GM19468 (cell line): ENCODE results near the gene FFAR1.

Source experiments
- ATAC-seq: cut with Tn5 transposase; IDR thresholded peaks from one replicate; pipeline ENCODE4 v1.9.1; 2021; ENCODE audit warnings: mild to moderate bottlenecking, moderate library complexity, moderate number of reproducible peaks; ENCODE audit not compliant: unreplicated experiment; ENCODE audit errors: extremely low read depth

FFAR1 gene

GRCh38 chr19:35340431-35340830 is 7.3 kb upstream of the FFAR1 start:
- ATAC-seq, result no peak

- no peak for ATAC-seq
These were observed 6.7 kb upstream of the FFAR1 start for GRCh38 chr19:35341006-35341405.

- no peak for ATAC-seq
These were observed 6.0 kb upstream of the FFAR1 start for GRCh38 chr19:35341565-35342225.

GRCh38 chr19:35342430-35342829 is 5.3 kb upstream of the FFAR1 start:
- ATAC-seq, result no peak

GRCh38 chr19:35344511-35345031 is 3.1 kb upstream of the FFAR1 start:
- ATAC-seq, result no peak

- no peak for ATAC-seq
These were observed 2.0 kb upstream of the FFAR1 start for GRCh38 chr19:35345671-35346111.

- no peak for ATAC-seq
These were observed 1.3 kb upstream of the FFAR1 start for GRCh38 chr19:35346193-35347052.

- ATAC-seq, result no peak
These were observed 212 bp downstream of the FFAR1 start for GRCh38 chr19:35347930-35348298.

- no peak for ATAC-seq
These were observed 1.4 kb downstream of the FFAR1 start for GRCh38 chr19:35348911-35349611.

- no peak for ATAC-seq
These were observed 2.2 kb downstream of the FFAR1 start for GRCh38 chr19:35349614-35350521.

- no peak for ATAC-seq
These were observed 2.9 kb downstream of the FFAR1 start for GRCh38 chr19:35350591-35350990.

GRCh38 chr19:35351411-35352176 is 3.9 kb downstream of the FFAR1 start:
- ATAC-seq, result no peak

GRCh38 chr19:35352177-35352447 is 4.4 kb downstream of the FFAR1 start:
- ATAC-seq, result no peak

- no peak for ATAC-seq
These were observed 5.0 kb downstream of the FFAR1 start for GRCh38 chr19:35352448-35353304.

GRCh38 chr19:35353635-35354034 is 5.9 kb downstream of the FFAR1 start:
- ATAC-seq, result no peak

- no peak for ATAC-seq
These were observed 7.2 kb downstream of the FFAR1 start for GRCh38 chr19:35354898-35355297.

GRCh38 chr19:35355791-35356460 is 8.2 kb downstream of the FFAR1 start:
- ATAC-seq, result no peak
